Measurements from ENCODE around the gene AGO1.

AGO1 gene

DNA sequence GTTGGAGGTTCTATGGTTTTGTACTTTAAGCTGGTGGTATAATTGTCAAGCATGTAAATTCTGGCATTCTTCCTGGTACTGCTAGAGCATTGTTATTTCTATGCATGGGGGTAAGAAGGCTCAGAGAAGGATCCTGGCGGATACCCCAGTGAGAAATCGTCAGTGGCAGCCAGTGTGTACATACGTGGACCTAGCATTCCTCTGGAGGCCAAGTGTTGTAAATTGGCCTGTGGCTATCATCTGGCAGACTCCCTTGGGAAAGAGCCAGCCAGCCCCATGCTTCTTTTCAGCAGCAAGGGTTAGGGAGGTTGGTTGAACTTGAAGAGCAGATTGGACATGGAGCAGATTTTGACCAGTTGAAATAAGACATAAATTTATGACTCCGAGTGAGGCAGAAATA lies 42.7 kb downstream of the AGO1 start:
- DNase-seq (ENCODE audit: low read depth): peak; percentile 28
- TF ChIP-seq, protein P1, sequence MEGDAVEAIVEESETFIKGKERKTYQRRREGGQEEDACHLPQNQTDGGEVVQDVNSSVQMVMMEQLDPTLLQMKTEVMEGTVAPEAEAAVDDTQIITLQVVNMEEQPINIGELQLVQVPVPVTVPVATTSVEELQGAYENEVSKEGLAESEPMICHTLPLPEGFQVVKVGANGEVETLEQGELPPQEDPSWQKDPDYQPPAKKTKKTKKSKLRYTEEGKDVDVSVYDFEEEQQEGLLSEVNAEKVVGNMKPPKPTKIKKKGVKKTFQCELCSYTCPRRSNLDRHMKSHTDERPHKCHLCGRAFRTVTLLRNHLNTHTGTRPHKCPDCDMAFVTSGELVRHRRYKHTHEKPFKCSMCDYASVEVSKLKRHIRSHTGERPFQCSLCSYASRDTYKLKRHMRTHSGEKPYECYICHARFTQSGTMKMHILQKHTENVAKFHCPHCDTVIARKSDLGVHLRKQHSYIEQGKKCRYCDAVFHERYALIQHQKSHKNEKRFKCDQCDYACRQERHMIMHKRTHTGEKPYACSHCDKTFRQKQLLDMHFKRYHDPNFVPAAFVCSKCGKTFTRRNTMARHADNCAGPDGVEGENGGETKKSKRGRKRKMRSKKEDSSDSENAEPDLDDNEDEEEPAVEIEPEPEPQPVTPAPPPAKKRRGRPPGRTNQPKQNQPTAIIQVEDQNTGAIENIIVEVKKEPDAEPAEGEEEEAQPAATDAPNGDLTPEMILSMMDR (conservative IDR thresholded peaks at IDR 0.05; ENCODE audit: control insufficient read depth, insufficient read depth, low read depth, low read length): no peak

DNA sequence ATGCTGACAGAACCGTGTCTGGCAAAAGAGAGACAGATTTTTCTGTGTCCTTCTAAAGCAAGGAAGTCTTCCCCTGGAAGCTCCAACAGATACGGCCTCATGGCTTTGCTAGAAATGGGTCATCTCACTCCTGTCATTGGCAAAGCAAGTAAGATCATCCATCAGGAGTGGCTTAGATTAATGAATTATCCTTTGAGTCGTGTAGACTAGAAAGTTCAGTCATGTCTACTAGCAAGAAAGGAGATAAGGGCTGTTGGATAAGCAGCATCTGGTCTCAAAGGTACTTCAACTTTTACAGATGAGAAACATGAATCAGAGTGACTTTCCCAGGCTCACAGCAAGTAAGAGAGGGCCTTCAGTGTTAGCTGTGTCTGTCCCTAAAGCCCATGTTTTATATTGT lies 44.5 kb downstream of the AGO1 start:
- H3K4me3 ChIP-seq (ENCODE audit: control insufficient read depth, low read depth, low read length): no peak overlapping the region
- DNase-seq (ENCODE audit: low read depth): no peak
- TF ChIP-seq, protein P1 (conservative IDR thresholded peaks at IDR 0.05; ENCODE audit: control insufficient read depth, insufficient read depth, low read depth, low read length): no peak

More for the DNA sequence above, 42.7 kb downstream of the AGO1 start:
- no peak overlapping the region for H3K4me3 ChIP-seq (ENCODE audit: control insufficient read depth, low read depth, low read length)

DNA sequence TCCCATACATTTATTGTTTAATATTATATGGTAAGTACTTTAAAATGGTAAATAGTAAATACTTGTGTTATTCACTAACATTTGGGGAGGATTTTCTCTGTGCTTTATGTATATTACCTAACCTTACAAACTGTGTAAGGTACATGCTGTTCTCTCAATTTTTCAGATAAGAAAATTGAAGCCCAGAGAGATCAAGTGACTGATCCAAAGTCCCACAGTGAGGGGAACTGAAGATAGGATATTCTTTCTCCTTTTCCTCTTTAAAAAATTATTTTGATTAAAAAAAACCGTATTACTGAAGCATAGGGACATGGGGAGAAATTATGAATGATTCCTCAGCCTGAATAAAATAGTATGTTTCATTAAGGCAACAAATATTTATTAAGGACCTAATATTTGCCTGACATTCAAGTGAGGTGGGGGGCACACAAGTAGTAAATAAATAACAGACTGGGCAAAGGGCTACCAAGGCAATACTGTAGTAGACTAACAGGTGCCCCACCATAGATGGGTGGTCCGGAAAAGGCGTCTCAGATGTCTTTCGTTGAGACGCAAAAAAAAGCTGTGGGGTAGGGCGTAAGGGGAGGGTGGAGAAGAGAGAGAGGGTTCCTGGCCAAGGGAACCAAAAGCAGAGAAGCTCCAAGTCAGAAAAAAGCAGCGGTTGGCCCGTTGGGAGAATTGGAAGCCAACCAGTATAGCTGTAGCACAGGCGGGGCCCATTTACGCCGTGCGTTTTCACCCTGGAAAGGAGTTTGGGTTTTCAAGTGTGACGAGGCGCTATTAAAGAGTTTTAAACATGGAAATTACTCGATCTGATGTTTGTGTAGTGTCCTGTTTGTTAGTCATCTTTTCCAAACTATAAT lies 47.0 kb downstream of the AGO1 start:
- TF ChIP-seq, protein P1 (conservative IDR thresholded peaks at IDR 0.05; ENCODE audit: control insufficient read depth, insufficient read depth, low read depth, low read length): no peak
- H3K4me3 ChIP-seq (ENCODE audit: control insufficient read depth, low read depth, low read length): peak overlapping the region; percentile 67
- peak; percentile 60 for DNase-seq (ENCODE audit: low read depth)

DNA sequence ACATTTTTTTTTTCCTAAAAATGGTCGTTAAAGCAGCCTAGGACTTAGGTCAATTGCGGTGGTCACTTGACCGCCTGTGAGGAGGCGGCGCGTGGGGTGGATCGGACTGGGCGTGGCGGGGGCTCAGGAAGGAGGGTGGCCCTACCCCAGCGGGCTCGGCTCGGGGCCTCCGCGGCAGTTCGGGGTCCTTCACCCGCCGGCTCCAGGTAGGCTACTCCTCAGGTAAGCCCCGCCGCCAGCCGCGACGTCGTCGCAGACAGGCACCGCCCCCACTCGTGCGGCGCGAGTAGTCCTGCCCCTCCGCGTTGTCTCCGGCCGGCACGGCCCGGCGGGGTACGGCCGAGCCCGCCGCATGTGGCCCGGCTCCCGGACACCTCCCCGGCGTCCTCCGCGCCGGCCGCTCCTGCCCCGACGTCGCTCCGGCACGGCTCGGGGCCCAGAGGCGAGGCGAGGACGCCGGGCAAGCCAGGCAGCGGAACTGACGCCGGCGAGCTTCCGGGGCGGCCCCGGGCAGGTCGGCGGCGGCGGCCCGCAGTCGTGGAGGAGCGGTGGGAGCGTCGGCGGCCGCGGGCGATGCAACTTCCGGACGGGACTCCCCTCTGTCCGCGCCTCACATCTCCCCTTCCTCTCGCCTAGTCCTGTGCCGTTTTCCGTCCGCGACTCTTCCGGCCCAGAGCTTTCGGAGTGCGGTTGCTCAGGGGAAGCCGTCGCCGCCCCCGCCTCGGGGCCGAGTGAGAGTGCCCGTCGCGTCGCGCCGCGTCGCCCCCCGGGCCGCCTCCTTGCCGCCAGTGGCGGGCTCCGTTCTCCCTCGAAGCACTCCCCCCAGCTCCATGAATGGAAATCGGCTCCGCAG lies 47.8 kb downstream of the AGO1 start, which contains the start of gene AGO3:
Gene AGO3, plus strand, starts transcription at position 513 of the 853 bp plus-strand sequence. Its CDS starts 322 bp downstream, at position 835.
- TF ChIP-seq, protein P1 (conservative IDR thresholded peaks at IDR 0.05; ENCODE audit: control insufficient read depth, insufficient read depth, low read depth, low read length): no peak
- peak; percentile 76 for DNase-seq (ENCODE audit: low read depth)
- peak within 1 kb of the TSS; percentile 81 for H3K4me3 ChIP-seq (ENCODE audit: control insufficient read depth, low read depth, low read length)

DNA sequence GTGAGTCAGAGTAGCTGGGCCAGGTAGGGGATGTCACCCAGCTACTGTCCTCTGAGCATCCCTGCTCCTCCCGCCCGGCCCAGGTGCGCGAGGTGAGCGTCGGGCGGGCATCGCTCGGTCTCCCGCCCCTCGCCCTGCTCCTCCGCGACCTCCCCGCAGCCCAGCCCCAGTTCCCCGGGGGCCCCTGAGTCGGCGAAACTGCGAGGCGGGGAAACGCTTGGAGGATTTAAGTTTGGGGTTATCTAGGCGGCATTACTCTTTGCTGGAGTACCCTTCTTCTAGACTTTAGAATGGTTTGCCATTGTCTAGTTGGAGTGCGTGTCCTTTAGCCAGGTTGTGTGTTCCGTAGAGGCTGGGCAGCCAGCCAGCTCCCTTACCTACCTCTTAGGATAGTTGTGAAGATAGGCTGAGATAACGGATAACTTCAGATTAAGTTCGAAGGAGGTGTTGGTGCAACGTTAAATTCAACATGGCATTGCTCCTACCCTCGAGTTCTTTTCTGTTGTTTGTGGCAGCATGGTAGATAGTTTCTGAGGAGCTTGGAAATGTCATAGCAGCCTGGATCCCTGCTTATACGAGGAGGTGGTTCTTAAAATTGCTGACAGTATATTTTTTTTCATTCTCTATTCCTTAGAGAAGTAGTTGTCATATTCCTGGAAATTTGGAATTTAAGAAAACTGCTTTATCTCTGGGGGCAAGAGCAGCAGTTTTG lies 48.6 kb downstream of the AGO1 start:
- peak overlapping the region; percentile 81 for H3K4me3 ChIP-seq (ENCODE audit: control insufficient read depth, low read depth, low read length)
- TF ChIP-seq, protein P1 (conservative IDR thresholded peaks at IDR 0.05; ENCODE audit: control insufficient read depth, insufficient read depth, low read depth, low read length): no peak
- DNase-seq (ENCODE audit: low read depth): peak; percentile 6

DNA sequence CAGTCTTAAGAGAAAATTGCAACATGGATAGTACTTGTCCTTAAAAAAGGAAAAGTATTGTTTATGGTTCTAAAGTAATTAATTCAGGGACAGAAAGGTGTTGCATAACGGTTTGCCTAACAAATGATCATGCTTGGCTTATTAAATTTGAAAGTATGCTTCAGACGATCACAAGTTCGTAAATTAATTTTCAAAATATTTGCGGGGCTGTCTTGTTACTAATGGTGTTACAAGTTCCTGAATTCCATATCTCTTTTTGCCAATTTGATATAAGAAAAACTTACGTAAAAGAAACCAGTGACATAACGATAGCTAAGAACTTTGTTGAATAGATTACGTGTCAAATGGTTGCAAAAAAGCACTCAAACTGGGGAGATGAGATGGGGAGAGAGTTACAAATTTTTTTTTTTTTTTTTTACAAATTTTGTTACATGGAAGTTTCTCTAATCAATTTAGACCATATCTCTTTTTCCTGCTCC lies 49.2 kb downstream of the AGO1 start:
- H3K4me3 ChIP-seq (ENCODE audit: control insufficient read depth, low read depth, low read length): peak overlapping the region; percentile 81
- no peak for DNase-seq (ENCODE audit: low read depth)

More for the DNA sequence above, 49.2 kb downstream of the AGO1 start:
- TF ChIP-seq, protein P1 (conservative IDR thresholded peaks at IDR 0.05; ENCODE audit: control insufficient read depth, insufficient read depth, low read depth, low read length): no peak

Measured in fibroblast of mammary gland (primary cell).